Effector memory CD8-positive, alpha-beta T cell (primary cell): ENCODE results near the gene RAG1.

Experiments
- ATAC-seq: fragments of 150-1000 bp; cut with Tn5 transposase; replicated peaks from 2 replicates; pipeline ENCODE4 v1.10.0; 2021; ENCODE audit warnings: mild to moderate bottlenecking, moderate library complexity
- DNase-seq, 3 experiments: peaks; one replicate each; pipeline ENCODE4 v3.0.0; 2021
- H3K27ac Mint-ChIP-seq, 2 donors: one replicate each; pipeline ENCODE4 v1.8.0; 2022; ENCODE audit warnings: mild to moderate bottlenecking in 2 of 2, mixed read lengths in 2 of 2, moderate library complexity in 2 of 2
- H3K27me3 Mint-ChIP-seq, 2 donors: one replicate each; pipeline ENCODE4 v1.8.0; 2022; ENCODE audit warnings: mixed read lengths in 2 of 2
- H3K36me3 Mint-ChIP-seq: one replicate; pipeline ENCODE4 v1.8.0; 2022; ENCODE audit warnings: mild to moderate bottlenecking, moderate library complexity, mixed read lengths; ENCODE audit not compliant: insufficient read depth
- H3K4me1 Mint-ChIP-seq, 2 donors: one replicate each; pipeline ENCODE4 v1.8.0; 2022; ENCODE audit warnings: low read depth in 2 of 2, mixed read lengths in 2 of 2
- H3K4me3 Mint-ChIP-seq, 2 donors: one replicate each; pipeline ENCODE4 v1.8.0; 2022; ENCODE audit warnings: mild to moderate bottlenecking in 2 of 2, mixed read lengths in 2 of 2, moderate library complexity in 2 of 2
- H3K9me3 Mint-ChIP-seq, 2 donors: one replicate each; pipeline ENCODE4 v1.8.0; 2022; ENCODE audit warnings: mixed read lengths in 2 of 2

RAG1 gene

GRCh38 chr11:36569095-36569494 lies 1.3 kb downstream of the RAG1 start:
- Mint-ChIP-seq H3K4me1 (peaks cover 4 to 8% of the 10 kb centered on the region in 2 donors), H3K9me3 (no peaks in the 10 kb centered on the region), H3K27ac (no peak overlapping the region), H3K36me3 (no peaks in the 10 kb centered on the region), H3K27me3 (peaks cover 49 to 70% of the 10 kb centered on the region in 2 donors), H3K4me3 (no peak overlapping the region)
- ATAC-seq, result no peak
- no peak for DNase-seq

DNA sequence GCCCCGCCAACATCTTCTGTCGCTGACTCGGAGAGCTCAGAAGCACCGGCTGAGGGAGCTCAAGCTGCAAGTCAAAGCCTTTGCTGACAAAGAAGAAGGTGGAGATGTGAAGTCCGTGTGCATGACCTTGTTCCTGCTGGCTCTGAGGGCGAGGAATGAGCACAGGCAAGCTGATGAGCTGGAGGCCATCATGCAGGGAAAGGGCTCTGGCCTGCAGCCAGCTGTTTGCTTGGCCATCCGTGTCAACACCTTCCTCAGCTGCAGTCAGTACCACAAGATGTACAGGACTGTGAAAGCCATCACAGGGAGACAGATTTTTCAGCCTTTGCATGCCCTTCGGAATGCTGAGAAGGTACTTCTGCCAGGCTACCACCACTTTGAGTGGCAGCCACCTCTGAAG lies 6.7 kb downstream of the RAG1 start:
- no peak overlapping the region for H3K4me3 Mint-ChIP-seq
- H3K27me3 Mint-ChIP-seq, result peaks cover 27 to 51% of the 10 kb centered on the region in 2 donors
- peaks cover 4% of the 10 kb centered on the region for H3K36me3 Mint-ChIP-seq
- no peaks in the 10 kb centered on the region for H3K4me1 Mint-ChIP-seq
- no peaks in the 10 kb centered on the region for H3K9me3 Mint-ChIP-seq
- no peak overlapping the region for H3K27ac Mint-ChIP-seq
- no peak for ATAC-seq
- DNase-seq, result no peak

DNA sequence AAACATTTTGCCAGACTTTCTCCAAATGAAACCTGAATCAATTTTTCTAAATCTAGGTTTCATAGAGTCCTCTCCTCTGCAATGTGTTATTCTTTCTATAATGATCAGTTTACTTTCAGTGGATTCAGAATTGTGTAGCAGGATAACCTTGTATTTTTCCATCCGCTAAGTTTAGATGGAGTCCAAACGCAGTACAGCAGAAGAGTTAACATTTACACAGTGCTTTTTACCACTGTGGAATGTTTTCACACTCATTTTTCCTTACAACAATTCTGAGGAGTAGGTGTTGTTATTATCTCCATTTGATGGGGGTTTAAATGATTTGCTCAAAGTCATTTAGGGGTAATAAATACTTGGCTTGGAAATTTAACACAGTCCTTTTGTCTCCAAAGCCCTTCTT lies 9.6 kb downstream of the RAG1 start:
- Mint-ChIP-seq H3K36me3 (peaks cover 4% of the 10 kb centered on the region), H3K9me3 (no peaks in the 10 kb centered on the region), H3K27me3 (peaks cover 19 to 38% of the 10 kb centered on the region in 2 donors), H3K4me1 (no peaks in the 10 kb centered on the region), H3K4me3 (no peak overlapping the region), H3K27ac (no peak overlapping the region)
- DNase-seq (no peak), ATAC-seq (no peak)

- Mint-ChIP-seq H3K4me3 (no peak overlapping the region), H3K9me3 (no peaks in the 10 kb centered on the region), H3K27ac (no peak overlapping the region), H3K4me1 (no peaks in the 10 kb centered on the region), H3K27me3 (peaks cover 15 to 34% of the 10 kb centered on the region in 2 donors), H3K36me3 (peaks cover 4% of the 10 kb centered on the region)
- ATAC-seq, result no peak
- no peak for DNase-seq
These were observed 10.1 kb downstream of the RAG1 start for GRCh38 chr11:36577859-36578258.

DNA sequence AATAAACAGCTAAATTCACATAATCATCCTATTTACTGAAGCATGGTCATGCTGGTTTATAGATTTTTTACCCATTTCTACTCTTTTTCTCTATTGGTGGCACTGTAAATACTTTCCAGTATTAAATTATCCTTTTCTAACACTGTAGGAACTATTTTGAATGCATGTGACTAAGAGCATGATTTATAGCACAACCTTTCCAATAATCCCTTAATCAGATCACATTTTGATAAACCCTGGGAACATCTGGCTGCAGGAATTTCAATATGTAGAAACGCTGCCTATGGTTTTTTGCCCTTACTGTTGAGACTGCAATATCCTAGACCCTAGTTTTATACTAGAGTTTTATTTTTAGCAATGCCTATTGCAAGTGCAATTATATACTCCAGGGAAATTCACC lies 10.7 kb downstream of the RAG1 start:
- peaks cover 4% of the 10 kb centered on the region for H3K36me3 Mint-ChIP-seq

DNA sequence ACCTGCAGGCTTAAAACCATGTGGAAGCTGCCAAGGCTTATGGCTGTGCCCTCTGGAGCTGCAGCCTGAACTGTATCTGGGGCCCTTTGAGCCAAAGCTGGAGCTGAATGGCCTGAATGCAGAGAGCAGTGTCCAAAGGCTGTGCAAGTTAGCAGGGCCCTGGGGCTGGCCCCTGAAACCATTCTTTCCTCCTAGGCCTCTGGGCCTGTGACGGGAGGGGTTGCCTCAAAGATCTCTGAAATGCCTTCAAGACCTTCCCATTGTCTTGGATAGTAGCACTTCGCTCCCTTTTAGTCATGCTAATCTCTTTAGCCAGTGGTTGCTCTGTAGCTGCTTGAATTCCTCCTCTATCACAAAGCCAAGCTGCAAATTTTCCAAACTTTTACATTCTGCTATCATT lies 13.7 kb downstream of the RAG1 start:
- DNase-seq, result no peak

More for the DNA sequence above, 10.7 kb downstream of the RAG1 start:
- Mint-ChIP-seq H3K9me3 (no peaks in the 10 kb centered on the region), H3K27me3 (peaks cover 17 to 32% of the 10 kb centered on the region in 2 donors), H3K4me1 (no peaks in the 10 kb centered on the region), H3K27ac (no peak overlapping the region), H3K4me3 (no peak overlapping the region)
- no peak for DNase-seq
- no peak for ATAC-seq

DNA sequence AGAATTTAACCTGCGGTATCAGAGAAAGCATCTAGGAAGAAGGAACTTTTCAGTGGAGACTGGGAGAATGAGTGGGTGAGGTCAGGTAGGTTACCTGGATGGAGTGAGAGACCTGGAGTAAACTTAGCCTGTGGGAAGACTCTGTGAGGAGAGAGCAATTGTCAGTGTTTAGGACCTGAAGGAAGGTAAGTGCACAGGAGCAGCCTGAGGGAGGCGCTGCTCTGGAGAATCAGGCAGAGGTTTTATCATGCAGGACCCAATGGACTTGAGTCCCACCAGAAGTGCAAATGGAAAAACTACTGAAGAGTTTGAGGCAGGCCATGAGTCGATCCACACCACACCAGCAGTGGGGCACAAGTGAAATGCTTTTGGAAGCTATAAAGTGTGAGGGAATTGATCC lies 15.9 kb downstream of the RAG1 start:
- ATAC-seq (no peak), DNase-seq (no peak)
- H3K27me3 Mint-ChIP-seq, result peaks cover 20 to 32% of the 10 kb centered on the region in 2 donors
- H3K27ac Mint-ChIP-seq, result no peak overlapping the region
- H3K36me3 Mint-ChIP-seq, result no peaks in the 10 kb centered on the region
- H3K9me3 Mint-ChIP-seq, result no peaks in the 10 kb centered on the region
- H3K4me3 Mint-ChIP-seq, result no peak overlapping the region
- no peaks in the 10 kb centered on the region for H3K4me1 Mint-ChIP-seq

More for the DNA sequence above, 13.7 kb downstream of the RAG1 start:
- ATAC-seq, result no peak
- H3K27ac Mint-ChIP-seq, result no peak overlapping the region
- no peaks in the 10 kb centered on the region for H3K36me3 Mint-ChIP-seq
- no peaks in the 10 kb centered on the region for H3K9me3 Mint-ChIP-seq
- no peak overlapping the region for H3K4me3 Mint-ChIP-seq
- peaks cover 8 to 19% of the 10 kb centered on the region in 2 donors for H3K27me3 Mint-ChIP-seq
- H3K4me1 Mint-ChIP-seq, result no peaks in the 10 kb centered on the region

- DNase-seq (no peak), ATAC-seq (no peak)
- Mint-ChIP-seq H3K4me3 (no peak overlapping the region), H3K27ac (no peak overlapping the region), H3K36me3 (no peaks in the 10 kb centered on the region), H3K9me3 (no peaks in the 10 kb centered on the region), H3K4me1 (no peaks in the 10 kb centered on the region), H3K27me3 (peaks cover 32 to 47% of the 10 kb centered on the region in 2 donors)
These were observed 18.7 kb downstream of the RAG1 start for GRCh38 chr11:36586543-36586942.

DNA sequence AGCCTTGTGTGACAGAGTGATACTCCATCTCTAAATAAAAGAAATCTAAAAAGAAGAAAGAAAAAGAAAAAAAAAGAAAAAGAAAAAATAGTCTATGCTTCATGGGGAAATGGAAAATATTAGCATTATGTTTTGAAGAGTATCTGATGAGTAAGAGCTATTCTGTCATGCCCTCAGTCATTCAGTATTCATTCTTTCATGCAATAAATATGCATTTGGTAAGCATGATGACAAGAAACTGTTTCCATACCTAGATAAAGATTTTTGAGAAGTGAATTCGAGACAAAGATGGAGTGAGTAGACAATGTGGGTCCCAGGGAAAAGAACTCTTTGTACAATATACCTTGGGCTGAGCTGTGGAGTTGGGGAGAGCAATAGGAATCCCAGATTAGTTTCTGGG lies 20.3 kb downstream of the RAG1 start:
- no peak overlapping the region for H3K27ac Mint-ChIP-seq
- H3K36me3 Mint-ChIP-seq, result no peaks in the 10 kb centered on the region
- H3K9me3 Mint-ChIP-seq, result no peaks in the 10 kb centered on the region
- DNase-seq (no peak), ATAC-seq (no peak)
- H3K4me1 Mint-ChIP-seq, result no peaks in the 10 kb centered on the region
- peaks cover 39 to 50% of the 10 kb centered on the region in 2 donors for H3K27me3 Mint-ChIP-seq
- H3K4me3 Mint-ChIP-seq, result no peak overlapping the region

- no peak overlapping the region for H3K4me3 Mint-ChIP-seq
- no peak overlapping the region for H3K27ac Mint-ChIP-seq
- H3K4me1 Mint-ChIP-seq, result peaks cover 6 to 7% of the 10 kb centered on the region in 2 donors
- no peak for DNase-seq
- no peak for ATAC-seq
- H3K36me3 Mint-ChIP-seq, result no peaks in the 10 kb centered on the region
- peaks cover 63 to 68% of the 10 kb centered on the region in 2 donors for H3K27me3 Mint-ChIP-seq
- no peaks in the 10 kb centered on the region for H3K9me3 Mint-ChIP-seq
These were observed 22.7 kb downstream of the RAG1 start for GRCh38 chr11:36590513-36590912.

GRCh38 chr11:36591433-36591832 lies 23.6 kb downstream of the RAG1 start:
- ATAC-seq, result no peak
- no peaks in the 10 kb centered on the region for H3K36me3 Mint-ChIP-seq
- peaks cover 65 to 72% of the 10 kb centered on the region in 2 donors for H3K27me3 Mint-ChIP-seq

DNA sequence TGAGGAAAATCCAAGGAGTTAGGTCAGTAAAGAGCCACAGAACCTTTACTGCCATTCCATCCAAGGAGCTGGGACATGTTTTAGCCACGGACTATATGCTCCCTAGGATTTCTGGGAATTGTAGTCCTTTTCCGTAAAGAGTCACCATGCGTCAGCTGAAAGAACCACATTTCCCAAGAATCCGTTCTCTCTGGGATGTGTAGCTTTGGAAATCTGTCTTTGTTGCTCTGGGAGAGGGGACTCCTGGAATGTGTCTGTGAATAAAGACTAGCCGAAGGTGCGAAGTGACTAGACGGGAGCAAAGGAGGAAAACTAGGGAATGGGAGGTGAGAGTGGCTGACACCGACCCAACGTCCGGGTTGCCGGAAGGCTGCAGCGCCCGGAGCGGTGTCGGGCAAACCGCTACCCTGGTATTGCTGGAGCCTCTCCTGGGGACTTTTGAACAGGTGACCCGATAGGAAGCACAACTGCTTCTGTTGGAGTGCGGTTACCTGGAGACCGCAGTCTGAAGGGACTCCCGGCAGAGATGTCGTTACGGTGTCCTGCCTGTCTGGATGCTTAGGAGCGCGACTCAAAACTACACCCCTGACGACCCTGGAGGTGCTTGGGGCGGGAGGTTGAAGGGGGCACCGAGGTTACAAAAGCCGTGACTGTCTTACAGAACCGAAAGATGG lies 26.6 kb downstream of the RAG1 start, which contains the start of gene IFTAP:
Gene IFTAP (plus strand): TSS at position 187 of the 674 bp plus-strand sequence. CDS start 15,602 bp downstream, outside the sequence.
- ATAC-seq (peak; percentile 66), DNase-seq (no peak)
- no peaks in the 10 kb centered on the region for H3K9me3 Mint-ChIP-seq
- peak within 1 kb of the TSS in 1 of 2 donors; percentile 29 for H3K27ac Mint-ChIP-seq
- peaks cover 6 to 7% of the 10 kb centered on the region in 2 donors for H3K4me1 Mint-ChIP-seq
- H3K36me3 Mint-ChIP-seq, result no peaks in the 10 kb centered on the region
- peak within 1 kb of the TSS; percentile 84 for H3K4me3 Mint-ChIP-seq
- H3K27me3 Mint-ChIP-seq, result peaks cover 48 to 53% of the 10 kb centered on the region in 2 donors

More at GRCh38 chr11:36591433-36591832, 23.6 kb downstream of the RAG1 start:
- Mint-ChIP-seq H3K9me3 (no peaks in the 10 kb centered on the region), H3K4me1 (peaks cover 6 to 7% of the 10 kb centered on the region in 2 donors), H3K27ac (no peak overlapping the region), H3K4me3 (no peak overlapping the region)
- no peak for DNase-seq

GRCh38 chr11:36596880-36597279 lies 29.1 kb downstream of the RAG1 start:
- peaks cover 6 to 7% of the 10 kb centered on the region in 2 donors for H3K4me1 Mint-ChIP-seq
- ATAC-seq (no peak), DNase-seq (no peak)
- no peak overlapping the region for H3K4me3 Mint-ChIP-seq
- peaks cover 49 to 50% of the 10 kb centered on the region in 2 donors for H3K27me3 Mint-ChIP-seq
- H3K9me3 Mint-ChIP-seq, result no peaks in the 10 kb centered on the region
- no peak overlapping the region for H3K27ac Mint-ChIP-seq
- no peaks in the 10 kb centered on the region for H3K36me3 Mint-ChIP-seq

- no peaks in the 10 kb centered on the region for H3K9me3 Mint-ChIP-seq
- H3K36me3 Mint-ChIP-seq, result no peaks in the 10 kb centered on the region
- H3K4me1 Mint-ChIP-seq, result peaks cover 6 to 7% of the 10 kb centered on the region in 2 donors
- H3K4me3 Mint-ChIP-seq, result no peak within 1 kb of the TSS
- H3K27me3 Mint-ChIP-seq, result peaks cover 52 to 55% of the 10 kb centered on the region in 2 donors
- no peak for ATAC-seq
- no peak for DNase-seq
- H3K27ac Mint-ChIP-seq, result no peak within 1 kb of the TSS
These were observed 30.2 kb downstream of the RAG1 start, which contains the start of gene RAG2 for GRCh38 chr11:36598051-36598450. Gene RAG2, minus strand, starts transcription at chr11:36598236. Its CDS starts 4,068 bp downstream, at chr11:36594168.
